Inferior parietal cortex (tissue), 1 donor: Measurements from ENCODE around the gene GLT6D1.
"Not testable (repeated sequence)": the region's sequence is repeated elsewhere in the genome, so short reads cannot be mapped to it uniquely, and the experiment has no call there.

ENCODE experiments used
- DNase-seq: peaks from one replicate; pipeline ENCODE4 v3.0.0-alpha.2; 2016; ENCODE audit errors: extremely low spot score

The GLT6D1 gene

DNA sequence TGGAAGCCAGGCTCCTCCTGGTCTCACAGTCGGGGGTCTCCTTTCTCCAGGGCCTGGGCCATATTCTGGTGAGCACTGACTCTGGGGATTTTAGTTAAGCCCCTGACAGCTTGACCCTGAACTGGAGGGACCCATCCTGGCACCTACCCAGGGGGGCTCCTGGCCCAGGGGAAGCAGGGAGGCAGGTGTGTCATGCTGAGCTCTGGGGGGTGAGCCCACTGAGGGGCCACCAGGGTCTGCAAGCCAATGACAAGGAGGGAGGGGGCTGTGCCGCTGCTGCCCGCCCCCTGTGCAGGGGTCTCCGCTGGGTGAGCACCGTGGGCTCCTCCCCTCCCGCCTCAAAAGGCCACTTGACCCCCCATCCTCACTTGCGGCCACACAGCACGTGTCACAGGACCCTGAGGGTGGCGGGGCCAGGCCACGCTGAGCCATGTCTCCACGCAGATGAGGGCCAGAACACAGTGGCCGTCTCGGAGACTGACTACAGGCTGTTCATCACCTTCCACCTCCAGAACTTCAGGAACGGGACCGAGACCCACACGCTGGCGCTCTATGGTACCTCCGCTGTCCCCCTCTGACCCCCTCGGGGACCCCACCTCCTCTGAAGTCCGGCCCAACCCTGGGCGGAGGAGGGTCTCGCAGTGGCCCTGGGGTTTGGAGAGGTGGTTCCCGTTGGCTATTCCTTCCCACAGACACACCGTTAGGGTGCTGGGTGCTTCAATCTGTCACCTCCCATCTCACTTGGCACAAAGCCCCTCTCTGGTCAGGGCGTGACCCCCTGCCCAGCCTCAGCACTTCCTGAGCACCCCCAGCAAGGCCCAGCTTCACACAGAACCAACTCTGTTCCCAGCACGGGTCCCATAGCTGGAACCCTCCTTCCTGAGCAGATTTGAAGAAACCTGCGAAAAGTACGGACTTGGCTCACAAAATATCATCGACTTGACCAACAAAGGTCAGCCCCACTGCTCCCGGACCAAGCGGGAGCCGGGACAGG lies 25.8 kb upstream of the GLT6D1 start:
- no peak for DNase-seq

GRCh38 chr9:135664266-135664665 lies 24.9 kb upstream of the GLT6D1 start:
- no peak for DNase-seq

DNA sequence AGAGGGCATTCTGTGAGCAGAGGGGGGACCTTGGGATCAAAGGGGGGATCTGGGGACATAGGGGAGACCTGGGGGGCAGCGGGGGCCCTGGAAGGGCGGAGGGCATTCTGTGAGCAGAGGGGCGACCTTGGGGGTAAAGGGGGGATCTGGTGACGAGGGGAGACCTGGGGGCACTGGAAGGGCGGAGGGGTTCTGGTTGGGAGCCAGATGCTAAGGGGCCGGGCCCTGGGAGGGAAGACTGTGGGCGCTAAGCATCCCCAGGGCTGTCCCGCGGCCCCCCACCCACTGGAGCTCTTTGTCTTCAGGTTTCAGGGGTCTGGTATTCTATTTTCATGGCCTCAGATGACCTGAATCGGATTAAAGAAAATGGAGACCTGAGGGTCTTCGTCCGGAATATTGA lies 24.5 kb upstream of the GLT6D1 start:
- DNase-seq, result no peak

GRCh38 chr9:135663451-135663770 lies 24.1 kb upstream of the GLT6D1 start:
- no peak for DNase-seq

DNA sequence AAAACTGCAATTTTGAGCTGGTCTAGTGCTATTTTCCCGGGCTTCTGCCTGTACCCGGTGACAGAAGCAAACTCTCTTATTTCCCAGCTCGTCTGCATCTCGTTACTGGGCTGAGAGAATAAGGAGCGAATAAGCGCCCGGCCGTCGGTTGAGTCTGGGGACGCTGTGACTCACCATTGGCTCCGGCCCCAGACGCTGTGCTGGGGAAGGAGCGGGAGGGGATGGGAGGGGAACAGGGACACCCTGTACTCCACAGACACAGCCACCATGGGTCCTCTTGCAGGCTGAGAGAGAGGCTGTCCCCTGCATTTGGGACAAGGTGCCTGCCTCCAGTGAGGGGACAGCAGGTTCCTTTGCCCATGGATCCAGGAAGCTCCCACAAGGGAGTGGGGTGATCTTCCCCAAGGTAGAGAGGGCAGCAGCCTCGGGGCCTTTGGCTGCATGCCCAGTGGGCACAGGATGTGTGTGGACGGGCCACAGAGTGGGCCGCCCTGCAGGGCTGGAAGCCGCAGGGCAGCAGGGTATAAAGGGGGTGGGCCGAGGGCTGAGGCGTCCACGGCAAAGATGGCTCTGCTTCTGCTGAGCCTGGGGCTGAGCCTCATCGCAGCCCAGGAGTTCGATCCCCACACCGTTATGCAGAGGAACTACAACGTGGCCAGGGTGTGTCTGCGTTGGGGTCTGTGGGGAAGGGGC lies 23.6 kb upstream of the GLT6D1 start, which contains the start of gene LCN9:
Gene LCN9 (plus strand): TSS at position 552 of the 693 bp plus-strand sequence. CDS start 13 bp downstream, at position 565.
- peak; percentile 11 for DNase-seq

DNA sequence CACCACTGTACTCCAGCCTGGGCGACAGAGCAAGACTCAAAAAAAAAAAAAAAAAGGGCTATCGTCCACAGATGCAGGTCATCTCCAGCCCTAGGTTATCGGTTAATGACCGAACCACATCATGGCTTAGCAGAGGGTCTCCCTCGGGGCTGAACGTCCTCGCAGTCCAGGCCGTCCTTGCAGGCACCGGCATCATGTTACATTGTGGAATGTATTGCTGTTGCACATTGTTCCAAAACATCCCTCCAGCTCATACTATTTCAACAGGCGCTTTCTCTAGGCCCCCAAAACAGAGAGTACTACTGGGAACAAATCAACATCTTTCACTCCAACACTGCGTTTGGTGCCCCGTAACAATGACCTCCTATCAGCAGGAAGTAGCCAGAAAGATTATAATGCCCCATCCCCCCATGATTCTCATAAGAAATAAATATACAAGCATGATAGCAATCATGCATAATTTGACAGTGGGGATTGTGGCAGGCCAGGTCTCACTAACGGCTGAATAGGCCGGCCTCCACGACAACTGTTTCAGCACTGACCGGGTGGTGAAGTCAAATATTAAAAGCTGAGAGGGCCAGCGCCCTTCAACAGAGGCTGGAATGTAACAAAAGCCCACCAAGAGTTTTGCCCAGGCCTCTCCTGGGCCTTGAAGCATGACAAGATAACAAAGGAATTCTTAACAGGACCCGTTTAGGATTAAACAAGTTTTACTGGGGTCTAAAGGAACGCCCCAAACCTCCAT lies 22.6 kb upstream of the GLT6D1 start:
- no peak for DNase-seq

DNA sequence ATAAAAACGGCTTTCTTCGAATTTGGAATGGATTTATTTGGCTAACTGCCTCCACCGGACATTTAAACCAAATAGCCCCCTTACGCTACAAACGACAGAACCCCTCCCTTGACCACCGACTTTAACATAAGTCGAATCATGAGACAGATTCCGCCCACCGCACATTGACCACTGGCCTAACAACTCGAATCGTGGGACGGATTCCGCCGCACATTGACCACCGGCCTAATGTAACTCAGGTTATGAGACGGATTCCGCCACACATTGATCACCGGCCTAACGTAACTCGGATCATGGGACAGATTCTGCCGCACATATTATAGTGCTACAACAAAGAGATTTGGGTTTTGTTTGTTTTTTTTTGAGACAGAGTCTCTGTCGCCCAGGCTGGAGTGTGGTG lies 21.1 kb upstream of the GLT6D1 start:
- no peak for DNase-seq

- no peak for DNase-seq
These were observed 19.9 kb upstream of the GLT6D1 start for GRCh38 chr9:135659252-135659651.

- no peak for DNase-seq
These were observed 18.1 kb upstream of the GLT6D1 start for GRCh38 chr9:135657416-135657815.

DNA sequence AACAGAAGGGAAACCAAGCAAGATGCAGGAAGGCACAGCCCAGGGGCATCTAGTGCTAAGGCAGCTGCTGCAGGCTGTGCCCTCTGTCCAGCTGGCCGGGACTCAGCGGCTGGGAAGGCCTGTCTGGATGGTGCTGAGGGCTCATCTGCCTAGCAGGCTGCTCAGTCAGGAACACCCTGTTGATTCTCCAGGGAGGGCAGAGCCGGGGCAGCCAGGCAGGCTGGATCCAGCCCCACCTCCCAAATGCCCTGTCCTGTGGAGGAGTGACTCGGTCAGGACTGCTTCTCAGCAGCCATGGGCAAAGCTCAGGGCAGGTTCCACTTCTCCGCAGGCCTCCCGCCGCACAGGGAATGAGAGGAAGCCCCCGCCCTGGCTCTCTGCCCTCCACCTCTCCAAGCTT lies 16.0 kb upstream of the GLT6D1 start:
- no peak for DNase-seq

DNA sequence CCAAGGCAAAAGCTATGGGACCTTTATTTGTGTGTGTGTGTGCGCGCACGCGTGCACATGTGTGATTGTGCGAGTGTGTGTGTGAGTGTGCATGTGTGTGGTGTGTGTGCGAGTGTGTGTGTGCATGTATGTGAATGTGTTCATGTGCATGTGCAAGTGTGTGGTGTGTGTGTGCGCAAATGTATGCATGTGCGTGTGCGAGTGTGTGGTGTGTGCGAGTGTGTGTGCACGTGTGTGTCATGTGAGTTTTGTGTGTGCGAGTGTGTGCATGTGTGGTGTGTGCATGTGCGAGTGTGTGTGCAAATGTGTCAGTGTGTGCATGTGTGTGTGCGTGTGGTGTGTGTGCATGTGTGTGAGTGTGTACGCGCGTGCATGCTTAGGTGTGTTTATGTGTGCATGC lies 11.1 kb upstream of the GLT6D1 start:
- DNase-seq, result no peak

GRCh38 chr9:135649508-135649907 lies 10.2 kb upstream of the GLT6D1 start:
- DNase-seq, result no peak

DNA sequence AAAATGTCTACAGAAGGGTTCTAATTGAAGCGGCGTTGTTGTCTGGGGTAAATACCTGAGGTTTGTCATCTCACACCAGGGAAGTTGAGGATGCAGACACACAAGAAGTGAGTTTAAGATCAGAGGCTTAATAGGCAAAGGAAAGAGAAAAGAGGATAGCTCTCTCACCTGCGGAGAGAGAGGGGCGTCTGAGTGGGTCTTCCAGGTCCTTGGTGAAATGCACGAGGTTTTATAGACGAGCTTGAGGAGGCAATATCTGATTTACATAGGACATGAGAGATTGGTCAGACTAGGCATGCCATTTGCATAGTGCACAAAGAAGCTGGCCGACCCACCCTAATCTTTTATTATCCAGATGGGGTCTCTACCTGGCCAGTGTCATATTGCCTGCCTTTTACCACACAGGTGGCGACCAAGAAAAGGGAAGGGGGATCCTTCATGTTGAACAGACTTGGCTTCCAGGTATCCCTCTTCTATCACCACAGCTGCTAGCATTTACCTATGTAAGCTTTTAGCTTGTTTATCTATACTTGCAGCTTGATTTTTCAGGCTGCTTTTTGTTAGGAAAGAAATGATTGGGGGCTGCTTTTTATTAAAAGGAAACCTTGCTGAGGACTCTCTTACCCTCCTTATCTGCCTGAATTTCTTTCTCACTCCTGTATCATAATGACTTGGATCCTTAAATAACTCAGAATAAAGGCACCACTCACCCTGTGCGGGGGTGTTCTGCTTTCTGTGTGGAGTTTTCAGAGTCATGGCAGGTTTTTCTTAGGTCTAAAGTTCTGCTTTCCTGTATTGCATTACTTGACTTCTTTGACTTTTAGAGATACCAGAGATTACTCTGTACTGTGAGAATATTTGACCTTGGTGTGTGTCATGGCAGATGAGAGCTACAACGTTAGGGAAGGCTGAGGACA lies 9.4 kb upstream of the GLT6D1 start:
- no peak for DNase-seq

- no peak for DNase-seq
These were observed 8.5 kb upstream of the GLT6D1 start for GRCh38 chr9:135647884-135648283.

DNA sequence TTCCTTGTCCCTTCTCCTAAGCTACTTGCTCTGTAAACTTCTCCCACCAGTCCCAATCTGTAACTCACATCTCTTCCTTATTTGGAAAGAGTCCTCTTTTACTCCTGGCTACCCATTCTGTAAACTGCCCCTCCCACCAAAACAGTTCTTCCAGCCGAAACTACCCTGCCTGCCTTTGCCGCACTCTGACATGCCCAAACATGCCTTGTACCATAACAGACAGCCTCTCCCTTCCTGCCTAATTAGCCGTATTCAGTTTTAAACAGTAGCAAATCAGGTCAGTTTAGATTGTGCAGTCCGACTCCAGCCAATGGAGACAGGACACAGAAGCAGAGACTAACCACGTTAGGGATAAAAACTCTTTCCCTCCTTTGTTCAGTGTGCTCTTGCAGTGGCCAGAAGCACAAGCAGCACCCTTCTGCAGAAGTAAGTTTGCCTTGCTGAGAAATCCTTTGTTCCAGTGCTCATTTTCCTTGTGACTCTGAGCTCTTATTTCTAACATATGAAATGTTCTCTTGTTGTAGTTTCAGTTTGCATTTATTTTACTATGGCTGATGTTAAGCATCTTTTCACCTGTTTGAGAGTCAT lies 5.4 kb upstream of the GLT6D1 start:
- no peak for DNase-seq

DNA sequence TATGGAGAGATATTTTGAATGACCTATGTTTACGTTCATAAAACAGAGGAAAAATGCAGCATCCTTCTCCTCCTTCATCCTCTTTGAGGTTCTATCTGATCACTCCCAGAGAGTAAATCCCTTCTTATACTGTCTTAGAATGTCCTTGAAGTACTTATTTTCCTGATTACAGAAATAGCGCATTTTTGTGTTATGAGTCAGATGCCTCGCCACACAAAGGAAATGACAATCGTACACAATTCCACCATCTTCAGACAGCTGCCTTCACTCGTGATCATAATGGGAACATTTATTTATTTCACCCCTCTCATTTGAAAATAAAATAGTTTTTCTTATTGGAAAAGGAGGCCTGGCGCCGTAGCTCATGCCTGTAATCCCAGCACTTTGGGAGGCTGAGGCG lies 2.4 kb upstream of the GLT6D1 start:
- no peak for DNase-seq

- DNase-seq, result no peak
These were observed 1.7 kb upstream of the GLT6D1 start for GRCh38 chr9:135641047-135641446.

GRCh38 chr9:135636930-135637530 lies 2.3 kb downstream of the GLT6D1 start:
- not testable (repeated sequence) for DNase-seq

- DNase-seq, result no peak
These were observed 6.5 kb downstream of the GLT6D1 start for GRCh38 chr9:135632841-135633240.

GRCh38 chr9:135624282-135624681 lies 15.1 kb downstream of the GLT6D1 start:
- DNase-seq, result no peak
